DOHH2 (cell line): ENCODE data around the gene CIAPIN1.

Experiments
- H3F3A ChIP-seq: fragments of 200-600 bp; sonication (generic), shearing (Covaris generic); 2 replicates; pipeline ENCODE4 v1.6.0; 2016; ENCODE audit warnings: antibody characterized with exemption, mild to moderate bottlenecking; ENCODE audit not compliant: control insufficient read depth, insufficient read depth
- H3K27ac ChIP-seq: fragments of 200-600 bp; sonication (generic); 2 replicates; pipeline ENCODE4 v1.5.1; 2014; ENCODE audit warnings: low read depth, mild to moderate bottlenecking, low read length, moderate library complexity
- H3K27me3 ChIP-seq: fragments of 200-600 bp; sonication (generic); 2 replicates; pipeline ENCODE4 v1.6.1; 2014; ENCODE audit warnings: mild to moderate bottlenecking, low read length, mixed read lengths; ENCODE audit not compliant: control insufficient read depth
- H3K36me3 ChIP-seq: fragments of 200-600 bp; sonication (generic); 2 replicates; pipeline ENCODE4 v1.6.1; 2014; ENCODE audit warnings: mild to moderate bottlenecking, low read length, moderate library complexity, mixed read lengths; ENCODE audit not compliant: control insufficient read depth
- H3K4me1 ChIP-seq: fragments of 200-600 bp; sonication (generic); 2 replicates; pipeline ENCODE4 v1.6.1; 2014; ENCODE audit warnings: mild to moderate bottlenecking, low read length, mixed read lengths; ENCODE audit not compliant: control insufficient read depth
- H3K4me2 ChIP-seq: fragments of 200-600 bp; sonication (generic); 2 replicates; pipeline ENCODE4 v1.6.0; 2014; ENCODE audit warnings: mild to moderate bottlenecking, low read length, moderate library complexity
- H3K4me3 ChIP-seq: fragments of 200-600 bp; sonication (generic); 2 replicates; pipeline ENCODE4 v1.5.1; 2014; ENCODE audit warnings: mild to moderate bottlenecking, low read length, mixed read lengths
- H3K79me2 ChIP-seq: fragments of 200-600 bp; sonication (generic); 2 replicates; pipeline ENCODE4 v1.6.1; 2014; ENCODE audit warnings: mild to moderate bottlenecking, low read length, mixed read lengths; ENCODE audit not compliant: control insufficient read depth
- H3K9me2 ChIP-seq: fragments of 200-600 bp; sonication (generic); replicated peaks from 2 replicates; pipeline ENCODE4 v1.6.1; 2014; ENCODE audit warnings: mild to moderate bottlenecking, low read length, mixed read lengths; ENCODE audit not compliant: control insufficient read depth
- H3K9me3 ChIP-seq: fragments of 200-600 bp; sonication (generic); 2 replicates; pipeline ENCODE4 v1.6.1; 2014; ENCODE audit warnings: antibody characterized with exemption, low read length, mixed read lengths; ENCODE audit not compliant: control insufficient read depth, insufficient read depth
- H4K20me1 ChIP-seq: fragments of 200-600 bp; sonication (generic); 2 replicates; pipeline ENCODE4 v1.6.0; 2014; ENCODE audit warnings: low read depth, mild to moderate bottlenecking, antibody characterized with exemption, low read length, moderate library complexity; ENCODE audit not compliant: control insufficient read depth, insufficient read depth
- EZH2phosphoT487 ChIP-seq: fragments of 200-600 bp; sonication (generic); IDR thresholded peaks from 2 replicates; pipeline ENCODE4 v1.6.1; 2017; ENCODE audit warnings: borderline replicate concordance, mild to moderate bottlenecking, antibody characterized with exemption, low read length, moderate library complexity, mixed read lengths
- TF ChIP-seq, protein P1 (sequence below): fragments of 200-600 bp; sonication (generic); IDR thresholded peaks from one replicate; pipeline ENCODE4 v1.5.1; 2014; ENCODE audit warnings: antibody characterized with exemption, mild to moderate bottlenecking, low read depth, low read length; ENCODE audit not compliant: poor library complexity, severe bottlenecking

The CIAPIN1 gene

DNA sequence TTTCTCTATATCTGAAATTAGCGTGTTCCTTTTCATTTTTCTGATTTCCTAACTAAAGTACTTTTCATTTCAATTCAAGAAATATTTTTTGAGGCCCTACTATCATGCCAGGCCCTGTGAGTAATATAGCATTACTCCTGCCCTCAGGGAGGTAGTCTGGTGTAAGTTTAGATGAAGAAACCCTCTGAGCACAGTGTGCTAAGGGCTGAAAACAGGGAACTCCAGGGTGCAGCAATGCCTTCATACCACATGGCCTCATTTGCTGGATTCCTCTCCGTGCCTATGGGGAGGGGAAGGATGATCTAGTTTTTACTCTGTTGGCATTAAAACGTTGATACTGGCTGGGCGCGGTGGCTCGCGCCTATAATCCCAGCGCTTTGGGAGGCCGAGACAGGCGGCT, 4.8 kb upstream of the CIAPIN1 start:
- no peaks in the 10 kb centered on the region for H3K9me2 ChIP-seq
- H3K4me2 ChIP-seq, result no peak overlapping the region
- peaks cover 24% of the 10 kb centered on the region for H3K79me2 ChIP-seq
- H3K4me3 ChIP-seq, result no peak overlapping the region
- TF ChIP-seq EZH2phosphoT487, result no peak
- TF ChIP-seq, protein P1, sequence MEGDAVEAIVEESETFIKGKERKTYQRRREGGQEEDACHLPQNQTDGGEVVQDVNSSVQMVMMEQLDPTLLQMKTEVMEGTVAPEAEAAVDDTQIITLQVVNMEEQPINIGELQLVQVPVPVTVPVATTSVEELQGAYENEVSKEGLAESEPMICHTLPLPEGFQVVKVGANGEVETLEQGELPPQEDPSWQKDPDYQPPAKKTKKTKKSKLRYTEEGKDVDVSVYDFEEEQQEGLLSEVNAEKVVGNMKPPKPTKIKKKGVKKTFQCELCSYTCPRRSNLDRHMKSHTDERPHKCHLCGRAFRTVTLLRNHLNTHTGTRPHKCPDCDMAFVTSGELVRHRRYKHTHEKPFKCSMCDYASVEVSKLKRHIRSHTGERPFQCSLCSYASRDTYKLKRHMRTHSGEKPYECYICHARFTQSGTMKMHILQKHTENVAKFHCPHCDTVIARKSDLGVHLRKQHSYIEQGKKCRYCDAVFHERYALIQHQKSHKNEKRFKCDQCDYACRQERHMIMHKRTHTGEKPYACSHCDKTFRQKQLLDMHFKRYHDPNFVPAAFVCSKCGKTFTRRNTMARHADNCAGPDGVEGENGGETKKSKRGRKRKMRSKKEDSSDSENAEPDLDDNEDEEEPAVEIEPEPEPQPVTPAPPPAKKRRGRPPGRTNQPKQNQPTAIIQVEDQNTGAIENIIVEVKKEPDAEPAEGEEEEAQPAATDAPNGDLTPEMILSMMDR, result no peak
- H3K27ac ChIP-seq, result no peak overlapping the region
- H3F3A ChIP-seq, result no peaks in the 10 kb centered on the region
- no peaks in the 10 kb centered on the region for H4K20me1 ChIP-seq
- peaks cover 14% of the 10 kb centered on the region for H3K4me1 ChIP-seq
- H3K27me3 ChIP-seq, result no peaks in the 10 kb centered on the region
- H3K9me3 ChIP-seq, result no peaks in the 10 kb centered on the region
- H3K36me3 ChIP-seq, result peaks cover 52% of the 10 kb centered on the region

DNA sequence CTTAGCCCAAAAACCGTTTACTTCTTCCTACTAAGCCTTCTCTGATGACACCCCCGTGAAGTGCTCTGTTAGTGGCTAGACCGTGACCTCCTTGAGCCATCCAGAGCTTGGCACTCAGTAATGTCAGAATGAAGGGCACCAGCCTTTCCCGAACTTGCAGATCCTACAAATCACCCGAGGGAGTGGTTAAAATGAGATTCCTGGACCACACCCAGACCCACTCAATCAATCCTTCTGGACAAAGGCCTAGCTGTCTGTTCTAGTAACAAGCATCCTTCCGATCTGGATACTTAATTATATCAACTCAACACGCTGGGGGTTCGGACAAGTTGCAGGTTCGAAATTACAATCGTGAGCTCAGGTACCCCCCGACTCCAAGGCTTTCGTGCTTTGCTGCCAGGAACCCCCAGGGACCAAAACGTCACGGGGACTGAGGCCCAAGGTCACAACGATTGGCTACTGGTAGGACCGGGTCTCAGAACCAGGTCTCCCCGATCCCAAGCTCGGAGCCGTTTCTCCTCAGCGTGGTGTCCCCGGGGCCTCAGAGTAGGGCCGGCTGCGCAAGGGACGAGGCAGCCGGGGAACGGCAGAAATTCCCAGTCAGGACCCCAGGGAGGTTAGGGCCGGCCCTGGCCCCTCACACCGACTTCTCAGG, 527 bp downstream of the CIAPIN1 start:
- peaks cover 23% of the 10 kb centered on the region for H3K36me3 ChIP-seq
- H3K4me3 ChIP-seq, result peak overlapping the region; percentile 82
- H3F3A ChIP-seq, result no peaks in the 10 kb centered on the region
- peaks cover 72% of the 10 kb centered on the region for H3K79me2 ChIP-seq
- H3K4me2 ChIP-seq, result peak overlapping the region; percentile 90
- H3K9me3 ChIP-seq, result no peaks in the 10 kb centered on the region
- no peaks in the 10 kb centered on the region for H3K9me2 ChIP-seq
- H3K27me3 ChIP-seq, result no peaks in the 10 kb centered on the region
- peaks cover 22% of the 10 kb centered on the region for H3K4me1 ChIP-seq
- no peaks in the 10 kb centered on the region for H4K20me1 ChIP-seq
- peak overlapping the region; percentile 34 for H3K27ac ChIP-seq
- TF ChIP-seq EZH2phosphoT487, result no peak
- TF ChIP-seq, protein P1, result no peak

DNA sequence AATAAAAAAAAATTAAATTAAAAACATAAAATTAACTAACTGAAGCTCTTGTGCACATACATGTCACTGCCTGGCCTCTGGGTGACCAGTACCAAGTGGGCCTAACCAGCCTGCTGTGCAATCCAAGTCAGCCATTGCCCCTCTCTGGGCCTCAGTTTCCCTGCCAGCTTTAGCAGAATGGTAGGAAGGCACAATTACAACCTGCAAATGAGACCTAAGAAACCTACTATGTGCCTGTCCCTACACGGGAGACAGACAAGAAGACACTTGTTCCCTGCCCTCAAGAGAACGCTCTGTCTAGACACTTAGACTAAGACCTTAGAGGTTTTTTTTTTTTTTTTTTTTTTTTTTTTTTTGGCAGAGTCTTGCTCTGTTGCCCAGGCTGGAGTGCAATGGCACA, 1.7 kb downstream of the CIAPIN1 start:
- Histone ChIP-seq H3F3A (no peaks in the 10 kb centered on the region), H3K79me2 (peaks cover 78% of the 10 kb centered on the region), H3K4me2 (no peak overlapping the region), H3K4me1 (peaks cover 22% of the 10 kb centered on the region), H4K20me1 (no peaks in the 10 kb centered on the region), H3K9me3 (peaks cover 3% of the 10 kb centered on the region; the same call in 1 of the 2 replicates), H3K27ac (no peak overlapping the region), H3K9me2 (no peaks in the 10 kb centered on the region), H3K27me3 (no peaks in the 10 kb centered on the region), H3K36me3 (peaks cover 26% of the 10 kb centered on the region), H3K4me3 (no peak overlapping the region)
- TF ChIP-seq, protein P1, result no peak
- no peak for TF ChIP-seq EZH2phosphoT487
